ENCODE data around the gene GMDS. TPM values are rescaled to one million over a fixed set of nuclear protein-coding genes. Genes with fewer than 3 reads are reported as not detected.

The GMDS gene
- polyA plus RNA-seq, 1 donor (not counting 4 experiments of a cell fraction or from before 2014, with no cell fraction given): 22.1 TPM

GRCh38 chr6:2134554-2134953 is 110.9 kb downstream of the GMDS start:
- Histone ChIP-seq H3K36me3 (ENCODE audit: control insufficient read depth in 2 of 2, extremely low read depth in 1 of 2, insufficient read depth in 2 of 2, low read length in 2 of 2) (no peaks in the 10 kb centered on the region), H2AFZ (ENCODE audit: control insufficient read depth, low read length) (no peak overlapping the region), H3K4me2 (ENCODE audit: control insufficient read depth, extremely low read depth, insufficient read depth, low read depth, low read length) (no peak overlapping the region), H3K9me1 (ENCODE audit: control insufficient read depth, extremely low read depth, insufficient read depth, low read length) (no peaks in the 10 kb centered on the region), H3K79me2 (ENCODE audit: control insufficient read depth, insufficient read depth, low read length) (no peaks in the 10 kb centered on the region), H3K27ac (ENCODE audit: control insufficient read depth, insufficient read depth, low read length) (no peak overlapping the region), H3K27me3 (ENCODE audit: control insufficient read depth, extremely low read depth, insufficient read depth, low read length) (no peaks in the 10 kb centered on the region), H3K9ac (ENCODE audit: control insufficient read depth, extremely low read depth, insufficient read depth, low read length) (no peak overlapping the region), H3K9me3 (ENCODE audit: control insufficient read depth, low read depth, low read length) (no peaks in the 10 kb centered on the region), H4K20me1 (ENCODE audit: control insufficient read depth, extremely low read depth, insufficient read depth, low read length) (no peaks in the 10 kb centered on the region), H3K4me3 (ENCODE audit: control insufficient read depth in 2 of 3, extremely low read depth in 1 of 3, insufficient read depth in 2 of 3, low read depth in 1 of 3, low read length in 3 of 3) (no peak overlapping the region), H3K4me1 (ENCODE audit: control insufficient read depth, extremely low read depth, insufficient read depth, low read length) (peaks cover 8% of the 10 kb centered on the region)
- dilution Hi-C loops (cut with MboI; ENCODE audit: extremely low pct_ligation_motif_present, low sequenced_read_pairs): no loop called here
- DNase-seq (ENCODE audit: low read depth, low spot score) (no peak), FAIRE-seq (no peak)
- TF ChIP-seq EZH2 (IDR thresholded peaks at IDR 0.05; ENCODE audit: low read length): no peak
- TF ChIP-seq, protein P1, sequence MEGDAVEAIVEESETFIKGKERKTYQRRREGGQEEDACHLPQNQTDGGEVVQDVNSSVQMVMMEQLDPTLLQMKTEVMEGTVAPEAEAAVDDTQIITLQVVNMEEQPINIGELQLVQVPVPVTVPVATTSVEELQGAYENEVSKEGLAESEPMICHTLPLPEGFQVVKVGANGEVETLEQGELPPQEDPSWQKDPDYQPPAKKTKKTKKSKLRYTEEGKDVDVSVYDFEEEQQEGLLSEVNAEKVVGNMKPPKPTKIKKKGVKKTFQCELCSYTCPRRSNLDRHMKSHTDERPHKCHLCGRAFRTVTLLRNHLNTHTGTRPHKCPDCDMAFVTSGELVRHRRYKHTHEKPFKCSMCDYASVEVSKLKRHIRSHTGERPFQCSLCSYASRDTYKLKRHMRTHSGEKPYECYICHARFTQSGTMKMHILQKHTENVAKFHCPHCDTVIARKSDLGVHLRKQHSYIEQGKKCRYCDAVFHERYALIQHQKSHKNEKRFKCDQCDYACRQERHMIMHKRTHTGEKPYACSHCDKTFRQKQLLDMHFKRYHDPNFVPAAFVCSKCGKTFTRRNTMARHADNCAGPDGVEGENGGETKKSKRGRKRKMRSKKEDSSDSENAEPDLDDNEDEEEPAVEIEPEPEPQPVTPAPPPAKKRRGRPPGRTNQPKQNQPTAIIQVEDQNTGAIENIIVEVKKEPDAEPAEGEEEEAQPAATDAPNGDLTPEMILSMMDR (optimal IDR thresholded peaks at IDR 0.05 in 1 of 3, IDR thresholded peaks at IDR 0.05 in 1 of 3, conservative IDR thresholded peaks at IDR 0.05 in 1 of 3; ENCODE audit: extremely low read depth in 1 of 3, insufficient read depth in 2 of 3, low read length in 3 of 3): no peak

- Histone ChIP-seq H3K79me2 (ENCODE audit: control insufficient read depth, insufficient read depth, low read length) (no peaks in the 10 kb centered on the region), H3K36me3 (ENCODE audit: control insufficient read depth in 2 of 2, extremely low read depth in 1 of 2, insufficient read depth in 2 of 2, low read length in 2 of 2) (no peaks in the 10 kb centered on the region), H3K9me3 (ENCODE audit: control insufficient read depth, low read depth, low read length) (no peaks in the 10 kb centered on the region), H3K27ac (ENCODE audit: control insufficient read depth, insufficient read depth, low read length) (no peak overlapping the region), H4K20me1 (ENCODE audit: control insufficient read depth, extremely low read depth, insufficient read depth, low read length) (no peaks in the 10 kb centered on the region), H3K27me3 (ENCODE audit: control insufficient read depth, extremely low read depth, insufficient read depth, low read length) (no peaks in the 10 kb centered on the region), H3K9ac (ENCODE audit: control insufficient read depth, extremely low read depth, insufficient read depth, low read length) (no peak overlapping the region), H2AFZ (ENCODE audit: control insufficient read depth, low read length) (no peak overlapping the region), H3K4me1 (ENCODE audit: control insufficient read depth, extremely low read depth, insufficient read depth, low read length) (peaks cover 8% of the 10 kb centered on the region), H3K4me2 (ENCODE audit: control insufficient read depth, extremely low read depth, insufficient read depth, low read depth, low read length) (no peak overlapping the region), H3K4me3 (ENCODE audit: control insufficient read depth in 2 of 3, extremely low read depth in 1 of 3, insufficient read depth in 2 of 3, low read depth in 1 of 3, low read length in 3 of 3) (no peak overlapping the region), H3K9me1 (ENCODE audit: control insufficient read depth, extremely low read depth, insufficient read depth, low read length) (no peaks in the 10 kb centered on the region)
- dilution Hi-C loops (cut with MboI; ENCODE audit: extremely low pct_ligation_motif_present, low sequenced_read_pairs): no loop called here
- no peak for TF ChIP-seq EZH2 (IDR thresholded peaks at IDR 0.05; ENCODE audit: low read length)
- TF ChIP-seq, protein P1 (optimal IDR thresholded peaks at IDR 0.05 in 1 of 3, IDR thresholded peaks at IDR 0.05 in 1 of 3, conservative IDR thresholded peaks at IDR 0.05 in 1 of 3; ENCODE audit: extremely low read depth in 1 of 3, insufficient read depth in 2 of 3, low read length in 3 of 3): no peak
- DNase-seq (ENCODE audit: low read depth, low spot score) (no peak), FAIRE-seq (no peak)
Measured at GRCh38 chr6:2133716-2134310, 111.6 kb downstream of the GMDS start.

All from keratinocyte (primary cell).